GM21447 (cell line): ENCODE measurements around the gene MAP4K4.

Experiments
- ATAC-seq: cut with Tn5 transposase; IDR thresholded peaks from one replicate; pipeline ENCODE4 v1.9.1; 2021; ENCODE audit not compliant: unreplicated experiment

Gene MAP4K4

DNA sequence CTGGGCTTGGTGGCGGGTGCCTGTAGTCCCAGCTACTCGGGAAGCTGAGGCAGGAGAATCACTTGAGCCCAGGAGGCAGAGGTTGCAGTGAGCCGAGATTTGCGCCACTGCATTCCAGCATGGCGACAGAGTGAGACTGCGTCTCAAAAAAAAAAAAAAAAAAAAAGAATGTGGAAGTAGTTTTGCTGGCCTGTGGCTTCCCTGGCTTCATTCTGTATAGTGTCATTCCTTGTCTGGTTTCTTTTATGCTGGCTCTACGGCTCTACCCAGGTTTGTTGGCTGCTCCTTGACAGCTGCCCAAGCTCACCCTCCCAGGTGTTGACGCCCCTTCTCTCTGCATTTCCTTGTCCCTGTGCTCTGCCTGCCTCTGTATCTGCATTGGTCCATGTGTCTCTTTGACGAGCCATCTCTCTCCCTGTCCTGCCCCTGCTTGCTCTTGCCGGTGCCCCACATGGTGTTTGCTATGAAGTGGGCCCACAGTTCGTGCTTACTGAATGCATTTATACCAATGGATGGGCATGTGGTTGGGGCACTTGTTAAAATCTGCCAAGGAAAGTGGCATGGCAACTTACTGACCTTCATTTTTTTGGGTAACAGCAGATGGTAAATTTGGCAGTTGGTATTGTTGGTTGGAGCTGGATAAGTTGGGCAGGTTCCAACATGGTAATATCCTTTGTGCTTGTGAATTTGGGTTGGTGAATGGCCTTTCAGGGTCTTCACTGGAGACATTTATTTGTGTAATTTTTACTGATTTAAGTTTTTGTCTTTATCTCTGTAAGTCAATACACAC is 113.9 kb downstream of the MAP4K4 start:
- no peak for ATAC-seq

DNA sequence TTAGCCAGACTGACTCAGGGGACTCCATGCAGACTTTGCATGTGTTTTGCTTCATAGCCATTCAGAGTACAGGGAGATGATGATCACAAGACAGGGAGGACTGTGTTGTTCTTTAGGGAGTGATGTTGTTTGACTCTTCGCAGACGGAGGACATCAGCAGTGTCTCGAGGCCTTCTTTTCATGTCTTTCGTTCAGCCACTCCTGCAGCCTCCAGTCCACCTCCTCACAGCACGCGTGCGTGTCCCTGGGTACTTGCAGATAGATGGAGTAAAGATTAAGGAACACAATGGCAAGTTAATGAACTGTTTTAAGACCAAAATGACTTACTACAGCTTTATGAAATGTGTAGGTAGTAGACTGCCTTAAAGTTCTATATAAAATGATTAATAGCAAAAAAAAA is 114.7 kb downstream of the MAP4K4 start:
- ATAC-seq: no peak

DNA sequence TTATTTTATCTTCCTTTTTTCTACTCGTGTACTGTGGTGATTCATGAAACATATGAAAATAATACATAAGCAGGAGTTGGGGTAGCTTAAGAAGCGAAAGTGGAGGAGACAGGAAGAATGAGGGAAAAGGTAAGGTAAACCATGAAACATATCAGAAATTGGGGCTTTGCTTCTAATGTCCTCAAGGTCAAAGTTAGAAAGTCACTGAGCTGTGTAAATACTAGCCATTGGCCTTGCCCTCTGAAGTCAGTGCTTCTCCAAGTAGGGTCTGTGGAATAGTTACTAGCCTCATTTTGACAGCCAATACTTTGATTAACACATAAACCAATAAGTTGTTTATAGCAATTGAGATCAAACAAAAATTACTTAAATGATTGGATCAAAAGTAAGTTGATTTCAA is 117.2 kb downstream of the MAP4K4 start:
- ATAC-seq: no peak

DNA sequence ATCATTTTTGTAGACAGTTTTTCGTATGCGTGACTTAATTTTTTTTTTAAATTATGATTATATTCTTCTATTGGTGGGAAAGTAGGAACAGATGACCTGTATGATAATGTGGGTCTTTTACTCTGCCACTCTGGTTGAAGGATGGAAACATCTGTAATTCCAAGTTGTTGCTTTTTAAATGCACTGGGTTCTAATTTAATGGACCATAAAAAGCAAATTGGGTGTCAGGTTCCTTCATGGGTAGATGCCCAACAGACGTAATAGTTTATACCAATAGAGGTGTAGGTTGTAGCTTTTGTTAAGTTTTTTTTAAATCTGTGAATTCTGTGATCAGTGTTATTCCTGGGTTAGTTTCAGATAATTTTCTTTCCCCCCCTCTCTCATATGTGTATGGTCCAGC is 117.6 kb downstream of the MAP4K4 start:
- ATAC-seq: no peak

DNA sequence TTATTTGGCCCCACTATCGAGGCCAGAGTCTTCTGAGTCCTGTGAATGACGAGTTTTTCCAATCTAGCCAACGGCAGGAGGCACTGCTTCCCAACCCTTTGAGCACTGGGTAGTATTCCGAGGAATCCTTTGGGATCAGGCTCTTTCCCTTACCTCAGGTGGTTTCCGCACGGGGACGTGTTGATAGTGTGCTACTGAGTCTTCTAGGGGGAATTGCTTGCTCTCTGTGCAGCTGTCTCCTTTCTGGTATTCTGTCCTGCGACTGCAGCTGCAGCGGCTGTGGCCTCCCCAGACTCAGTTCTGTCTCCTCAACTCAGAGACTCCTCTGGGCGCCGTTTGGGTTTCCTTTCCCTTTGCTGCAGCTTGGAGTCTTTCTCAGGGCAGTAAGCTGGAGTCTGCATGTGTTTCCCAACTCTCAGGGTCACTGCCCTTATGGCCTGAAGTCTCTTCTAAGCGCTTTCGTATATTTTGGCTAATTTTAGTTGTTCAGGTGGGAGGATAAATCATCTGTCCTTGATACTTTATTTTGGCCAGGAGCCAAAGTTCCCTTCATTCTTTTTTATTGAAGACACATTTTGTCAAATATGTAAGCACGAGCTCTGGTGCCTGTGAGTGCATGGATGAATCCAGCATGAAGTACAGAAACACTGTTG is 118.4 kb downstream of the MAP4K4 start:
- no peak for ATAC-seq

DNA sequence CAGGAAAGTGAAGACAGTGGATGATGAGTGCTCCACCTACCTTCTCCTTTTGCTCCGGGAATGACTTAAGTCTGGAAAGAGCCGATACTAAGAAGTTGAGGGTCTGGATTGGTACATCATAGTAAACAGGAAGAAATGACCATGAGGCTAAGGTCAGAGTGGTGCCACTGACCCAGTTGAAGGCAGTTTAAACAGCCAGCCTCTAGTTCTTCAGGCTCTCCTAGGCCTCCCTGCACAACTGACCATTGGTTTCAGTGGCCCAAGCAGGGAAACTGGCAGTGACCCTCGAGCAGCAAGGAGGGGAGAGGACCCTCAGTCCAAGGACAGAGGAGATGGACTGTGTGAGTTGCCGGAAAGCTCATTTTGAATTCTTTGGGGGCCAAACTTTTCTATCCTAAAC is 119.1 kb downstream of the MAP4K4 start:
- ATAC-seq: no peak

DNA sequence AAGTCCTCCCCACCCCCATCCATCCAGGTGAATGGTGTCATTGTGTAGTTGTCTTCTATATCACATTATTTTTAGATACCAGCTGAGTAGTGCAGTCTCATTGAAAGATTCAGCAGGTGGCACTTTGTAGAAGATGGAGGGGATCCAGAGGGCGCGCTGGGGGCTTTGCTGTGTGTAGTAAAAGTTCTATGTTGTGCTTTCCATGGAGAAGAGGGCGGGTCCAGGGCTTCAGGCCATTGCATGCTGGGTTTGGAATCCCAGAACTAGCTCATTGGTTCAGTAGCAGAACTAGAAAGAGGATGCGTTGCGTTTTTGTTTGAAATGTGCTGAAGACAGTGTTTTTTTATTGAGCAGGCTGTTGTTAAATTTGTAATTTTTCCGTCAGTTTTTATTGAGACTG is 120.0 kb downstream of the MAP4K4 start:
- ATAC-seq: no peak

DNA sequence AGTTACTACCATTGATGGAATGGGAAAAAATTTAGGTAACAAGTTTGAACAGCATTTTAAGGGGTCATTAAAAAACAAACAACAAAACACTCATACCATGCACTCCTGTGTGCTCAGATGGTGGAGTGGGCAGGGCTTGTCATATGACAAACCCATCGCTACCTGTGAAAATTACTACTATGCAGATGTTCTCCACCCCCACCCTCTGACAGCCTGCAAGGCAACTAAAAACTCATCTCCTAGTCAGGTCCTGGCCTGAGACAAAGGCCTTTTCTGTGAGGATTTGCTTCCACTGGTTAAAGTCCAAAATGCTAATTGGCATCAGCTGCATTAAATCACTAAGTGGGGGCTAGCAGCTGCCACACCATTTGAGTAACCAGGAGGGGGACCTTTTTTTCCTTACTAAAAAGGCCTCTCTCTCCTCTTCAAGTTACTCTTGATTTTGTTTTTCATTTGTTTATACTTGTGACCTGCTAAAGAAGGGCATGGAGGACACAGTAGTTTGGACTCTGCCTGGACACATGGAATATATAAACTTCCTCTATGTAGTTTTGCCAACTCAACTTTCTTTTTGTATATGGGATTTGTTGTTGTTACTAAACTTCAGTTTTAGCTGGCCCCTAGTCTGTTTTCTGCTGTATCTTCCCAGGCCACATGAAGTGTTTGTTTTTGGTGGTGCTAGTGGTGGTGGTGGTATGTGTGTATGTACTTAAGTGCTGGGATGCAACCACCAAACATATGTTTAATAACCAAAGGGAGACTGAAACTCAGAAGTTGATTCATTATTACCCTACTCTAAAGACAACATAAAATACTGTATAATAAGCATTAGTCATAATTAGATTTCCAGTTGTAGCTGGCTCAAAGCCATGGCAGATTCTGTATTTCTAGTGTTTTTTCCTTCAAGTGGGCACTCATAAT is 121.3 kb downstream of the MAP4K4 start:
- ATAC-seq: no peak

DNA sequence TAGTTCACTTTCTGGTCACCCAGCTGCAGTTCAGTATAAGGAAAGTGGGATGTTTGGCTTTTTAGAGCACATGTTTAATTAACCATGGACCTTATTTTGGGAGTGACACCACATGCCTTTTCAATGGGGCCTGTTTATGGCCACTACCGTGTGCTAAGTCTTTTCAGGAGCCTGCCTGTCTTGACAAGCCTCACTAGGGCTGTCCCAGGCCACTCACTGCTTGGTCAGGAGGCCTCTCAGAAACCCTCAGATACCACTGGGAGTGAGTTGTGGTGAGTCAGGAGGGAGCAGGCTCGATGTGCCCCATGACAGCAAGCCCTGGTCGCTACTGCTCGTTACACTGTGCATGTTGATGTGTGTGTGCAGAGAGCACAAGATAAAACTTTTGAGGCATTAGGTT is 123.0 kb downstream of the MAP4K4 start:
- no peak for ATAC-seq

DNA sequence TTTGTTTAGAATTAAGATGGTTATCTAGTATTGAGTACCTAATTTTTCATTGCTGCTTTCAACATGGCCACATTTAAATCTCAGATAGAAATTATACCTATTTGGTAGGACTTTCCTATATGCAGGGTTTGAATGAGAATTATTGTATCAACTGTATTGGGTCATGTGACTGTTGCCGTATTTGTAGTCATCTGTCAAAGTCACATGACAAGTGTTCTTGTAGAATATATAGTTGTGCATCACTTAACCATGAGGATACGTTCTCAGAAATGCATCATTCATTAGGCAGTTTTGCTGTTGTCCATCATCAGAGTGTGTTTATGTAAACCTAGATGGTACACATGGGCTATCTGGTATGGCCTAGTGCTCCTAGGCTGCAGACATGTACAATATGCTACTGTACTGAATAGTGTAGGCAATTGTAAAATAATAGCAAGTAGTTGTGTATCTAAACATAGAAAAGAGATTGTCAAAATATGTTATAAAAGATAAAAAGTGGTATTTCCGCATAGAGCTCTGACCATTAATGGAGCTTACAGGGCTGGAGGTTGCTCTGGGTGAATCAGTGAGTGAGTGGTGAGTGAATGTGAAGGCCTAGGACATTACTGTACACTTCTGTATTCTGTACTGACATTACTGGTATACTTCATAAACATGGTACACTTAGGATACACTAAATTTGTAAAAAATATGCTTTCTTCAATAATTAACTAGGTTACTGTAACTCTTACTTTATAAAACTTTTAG is 123.7 kb downstream of the MAP4K4 start:
- ATAC-seq: no peak

DNA sequence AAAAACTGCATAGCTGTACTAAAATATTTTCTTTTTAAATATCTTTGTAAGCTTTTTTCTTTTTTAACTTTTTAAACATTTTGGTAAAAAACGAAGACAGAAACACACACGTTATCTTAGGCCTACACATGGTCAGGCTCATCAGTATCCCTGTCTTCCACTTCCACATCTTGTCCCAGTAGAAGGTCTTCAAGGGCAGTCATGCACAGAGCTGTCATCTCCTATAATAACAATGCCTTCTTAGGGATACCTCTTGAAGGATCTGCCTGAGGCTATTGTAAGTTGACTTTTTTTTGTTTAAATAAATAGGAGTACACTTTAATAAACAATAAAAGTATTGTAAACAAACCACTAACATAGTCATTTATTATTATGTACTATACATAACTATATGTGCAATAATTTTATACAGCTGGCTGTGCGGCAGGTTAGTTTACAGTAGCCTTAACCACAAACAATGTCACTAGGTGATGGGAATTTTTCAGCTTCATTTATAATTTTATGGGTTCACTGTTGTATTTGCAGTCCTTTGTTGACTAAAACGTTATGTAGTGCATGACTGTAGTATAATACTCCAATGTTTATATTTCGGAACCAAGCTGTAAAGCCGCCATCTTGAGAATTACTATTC is 124.4 kb downstream of the MAP4K4 start:
- no peak for ATAC-seq

DNA sequence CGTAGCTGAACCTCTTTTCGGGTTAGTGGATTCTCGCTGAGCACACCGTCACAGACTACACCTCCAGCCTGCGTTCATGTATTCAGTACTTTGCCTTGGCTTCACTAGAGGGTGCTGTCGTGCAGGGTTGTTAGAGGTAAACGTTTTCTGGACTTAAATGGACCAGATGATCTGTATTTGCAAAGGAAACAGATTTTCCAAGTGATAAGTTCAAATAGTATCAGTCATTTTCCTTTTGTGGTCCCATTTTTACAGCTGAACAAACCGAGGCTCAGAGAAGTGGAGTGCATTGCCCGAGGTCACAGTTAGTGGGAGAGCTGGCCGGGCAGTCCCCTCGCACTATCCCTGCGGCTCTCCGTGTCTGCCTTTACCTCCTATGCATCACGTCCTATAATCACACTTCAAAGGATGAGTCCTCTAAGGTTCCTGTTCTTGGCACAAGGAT is 125.9 kb downstream of the MAP4K4 start:
- no peak for ATAC-seq

DNA sequence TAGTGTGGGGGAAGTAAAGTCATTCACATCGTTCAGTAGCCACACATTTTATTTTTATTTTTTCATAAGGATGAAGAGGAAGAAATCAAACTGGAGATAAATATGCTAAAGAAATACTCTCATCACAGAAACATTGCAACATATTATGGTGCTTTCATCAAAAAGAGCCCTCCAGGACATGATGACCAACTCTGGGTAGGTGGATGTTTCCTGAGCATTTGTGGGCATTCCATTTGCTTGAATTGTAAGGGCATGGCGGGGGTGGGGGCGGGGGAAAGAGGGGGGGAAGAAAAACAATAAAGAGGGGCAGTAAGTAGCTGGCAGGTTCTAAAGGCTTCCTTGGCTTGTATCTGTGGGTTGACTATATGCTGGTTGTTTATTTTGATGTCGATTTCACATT is 126.4 kb downstream of the MAP4K4 start:
- no peak for ATAC-seq

DNA sequence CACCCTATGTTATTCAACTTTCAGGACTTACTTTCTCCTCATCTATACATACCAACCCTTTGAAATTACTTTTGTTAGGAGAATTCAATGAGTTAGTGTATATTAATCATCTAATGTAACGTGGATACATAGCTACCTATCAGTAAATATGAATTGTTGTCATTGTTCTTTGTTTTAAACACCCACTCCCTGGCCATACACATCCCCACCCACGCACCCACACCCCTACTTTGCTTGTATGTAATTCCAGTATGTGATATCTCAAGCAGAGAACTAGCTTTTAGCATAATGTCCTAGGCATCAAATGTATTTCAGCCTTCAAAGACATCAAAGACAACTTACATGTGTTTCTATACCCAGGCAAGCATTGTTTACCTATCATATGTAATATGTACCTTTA is 129.2 kb downstream of the MAP4K4 start:
- ATAC-seq: no peak

DNA sequence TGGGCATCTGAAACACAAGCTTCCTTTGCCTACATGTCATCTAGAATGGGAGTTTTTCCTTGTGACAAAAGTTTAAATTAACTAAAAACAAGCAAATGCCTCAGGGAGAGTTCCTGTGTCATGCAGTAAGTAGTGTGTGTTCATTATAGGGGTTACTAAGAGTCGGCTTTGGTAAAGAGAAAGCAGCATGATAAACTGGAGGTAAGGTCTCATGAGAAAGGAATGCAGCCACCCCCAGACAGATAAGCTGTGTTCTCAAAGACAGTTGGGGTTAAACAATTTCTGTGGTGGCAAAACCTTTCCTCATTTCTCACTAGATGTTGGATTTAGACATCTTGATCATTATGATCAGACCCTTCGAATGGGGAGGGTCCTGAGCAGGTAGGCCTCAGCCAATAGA is 129.7 kb downstream of the MAP4K4 start:
- ATAC-seq: no peak

DNA sequence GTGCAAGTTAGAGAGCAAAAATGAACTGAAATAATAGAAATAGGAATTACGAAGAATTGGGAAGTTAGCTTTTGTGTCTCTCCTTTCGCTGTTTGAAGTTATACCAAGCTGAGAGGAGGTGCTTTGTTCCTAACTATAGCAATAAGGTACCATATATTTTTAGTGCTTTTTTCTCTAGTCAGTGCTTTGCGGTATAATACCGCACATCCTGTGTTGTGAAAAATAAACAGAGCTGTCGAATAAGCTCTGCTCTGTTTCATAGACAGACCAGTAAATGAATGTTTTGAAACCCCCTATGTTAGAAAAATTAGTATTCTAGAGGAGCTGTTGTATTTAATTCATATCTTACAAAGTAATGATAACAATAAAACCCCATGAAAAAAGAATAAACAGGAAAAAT is 130.8 kb downstream of the MAP4K4 start:
- ATAC-seq: no peak

DNA sequence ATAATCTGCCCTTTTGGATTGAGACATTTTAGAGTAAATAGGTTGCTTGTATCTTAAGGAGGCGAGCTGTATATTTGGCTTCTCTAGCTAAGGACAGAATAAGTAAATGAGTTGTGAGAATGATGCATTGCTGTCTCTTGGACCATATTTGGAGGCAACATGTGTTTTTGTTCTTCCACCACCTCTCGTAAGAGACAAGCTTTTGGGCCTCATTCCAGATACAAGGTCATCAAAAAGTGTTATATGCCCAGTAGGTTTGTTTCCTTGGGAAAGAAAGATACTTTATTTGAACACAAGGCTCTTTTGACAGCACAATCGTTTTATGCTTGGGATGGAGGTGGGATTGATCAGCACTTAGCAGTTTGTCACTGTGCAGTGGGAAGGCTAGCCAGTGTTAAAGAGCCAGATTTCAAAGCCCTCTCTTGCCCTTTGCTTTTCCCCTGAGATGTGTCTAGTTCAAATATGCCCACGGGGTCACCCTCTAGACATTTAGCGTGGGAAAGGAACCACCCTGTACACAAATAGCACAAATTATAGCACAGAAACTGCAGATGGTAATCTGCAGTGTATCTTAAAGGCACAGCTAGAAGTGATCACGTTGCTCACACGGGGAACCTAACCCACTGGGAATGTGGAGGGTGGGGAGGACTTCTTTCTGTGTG is 131.3 kb downstream of the MAP4K4 start:
- ATAC-seq: no peak

DNA sequence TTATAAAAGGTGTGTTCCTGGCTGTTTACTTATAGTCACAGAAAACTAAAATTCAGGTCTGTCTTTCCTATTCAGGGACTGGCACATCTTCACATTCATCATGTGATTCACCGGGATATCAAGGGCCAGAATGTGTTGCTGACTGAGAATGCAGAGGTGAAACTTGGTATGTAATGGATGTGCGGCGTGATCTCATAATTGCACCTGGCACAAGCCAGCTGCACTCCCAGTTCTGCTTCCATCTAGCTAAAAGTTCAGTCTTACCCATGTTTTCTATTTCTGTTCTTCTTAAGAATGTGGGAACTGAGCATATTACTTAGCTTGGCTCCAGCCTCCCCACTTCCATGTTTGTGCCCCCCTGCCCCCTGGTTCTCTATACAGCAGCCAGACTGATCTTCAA is 131.9 kb downstream of the MAP4K4 start:
- ATAC-seq: no peak

DNA sequence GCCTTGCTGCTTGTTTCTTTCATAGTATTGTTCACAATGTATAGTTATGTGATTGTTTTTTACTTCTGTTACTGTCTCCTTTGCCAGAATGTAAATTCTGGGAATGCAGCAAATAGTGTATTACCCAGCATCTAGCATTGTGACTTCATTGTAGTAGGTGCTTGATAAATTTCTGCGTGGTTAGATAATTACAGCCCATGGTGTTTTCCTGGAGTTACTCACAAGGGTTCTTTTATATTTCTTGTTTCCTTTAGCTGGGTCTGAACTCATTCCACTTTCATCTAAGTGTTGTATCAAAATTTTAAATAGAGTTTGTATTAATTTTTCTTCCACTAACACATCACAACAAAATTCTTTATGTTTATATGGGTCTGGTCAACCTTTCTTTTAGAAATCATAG is 132.6 kb downstream of the MAP4K4 start:
- ATAC-seq: no peak

DNA sequence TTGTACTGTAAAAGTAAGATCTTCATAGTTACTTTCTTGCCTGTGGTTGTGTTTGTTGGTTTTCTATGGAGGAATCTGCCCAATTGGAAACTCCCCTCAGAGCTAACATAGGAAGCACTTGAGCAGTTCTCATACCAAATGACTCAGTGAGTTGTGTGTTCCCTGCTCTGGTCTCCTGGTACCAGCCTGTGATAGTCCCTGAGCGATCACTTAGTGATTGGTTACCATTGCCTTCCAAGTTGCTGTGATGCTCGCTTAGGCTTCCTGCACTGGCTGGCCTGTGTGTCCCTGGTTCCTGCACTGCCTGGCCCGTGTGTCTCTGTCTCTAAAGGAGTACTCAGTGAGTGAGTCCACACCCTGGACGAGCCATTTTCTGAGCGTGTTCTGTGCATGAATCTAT is 133.0 kb downstream of the MAP4K4 start:
- ATAC-seq: no peak
